SW 1271 (cell line): ENCODE measurements around the gene C10orf67.

Experiments
- DNase-seq, 2 experiments: peaks; one replicate each; lab custom pipeline; 2025; lab: John Stamatoyannopoulos, UW

C10orf67 gene

DNA sequence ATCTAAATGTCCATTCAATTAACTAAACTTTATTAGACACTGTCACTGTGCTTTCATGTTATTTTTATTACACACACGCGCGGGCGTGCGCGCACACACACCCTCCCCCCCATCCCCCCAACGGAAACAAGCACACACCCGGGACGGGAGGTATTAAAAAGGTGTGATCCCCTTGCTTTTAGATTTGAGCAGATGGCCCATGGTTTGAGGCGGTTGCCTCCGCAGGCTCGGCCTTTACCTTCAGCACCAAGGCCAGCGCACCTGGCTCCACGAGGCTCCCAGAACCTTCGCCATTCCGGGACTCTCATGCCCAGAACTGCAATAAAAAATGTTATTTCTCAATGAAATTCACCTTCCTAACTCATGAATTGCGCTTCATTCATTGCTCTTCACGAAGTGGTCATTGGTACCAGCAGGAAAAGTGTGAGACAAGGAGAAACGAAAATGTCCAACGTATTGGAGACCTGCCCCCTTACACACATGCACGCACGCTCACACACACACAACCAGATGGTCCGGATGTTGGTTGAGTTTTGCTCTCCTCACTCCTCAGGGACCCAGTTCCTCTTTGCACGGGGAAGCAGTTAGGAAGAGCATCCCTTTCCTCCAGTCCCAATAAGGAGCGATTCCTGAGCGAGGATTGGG is 173.2 kb downstream of the C10orf67 start:
- DNase-seq, result no peak

DNA sequence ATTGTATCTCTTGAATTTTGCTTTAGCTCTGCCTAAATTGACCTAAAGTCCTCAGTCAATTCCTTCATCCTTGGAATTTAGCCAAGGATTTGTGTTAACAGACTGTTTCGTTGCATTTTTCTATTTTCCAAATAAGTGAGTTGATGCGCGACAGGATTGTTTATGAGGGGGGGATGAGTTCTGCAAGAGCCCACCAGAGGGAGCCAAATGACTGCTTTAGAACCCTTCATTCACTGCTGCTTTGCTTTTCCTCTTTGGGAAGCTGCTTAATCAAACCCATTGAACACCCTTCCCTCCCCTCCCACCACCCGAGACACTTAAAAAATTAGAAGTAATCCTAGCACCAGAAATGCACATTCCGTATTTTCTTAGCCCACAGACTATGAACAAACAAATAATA is 186.2 kb downstream of the C10orf67 start:
- peak in 1 of 2 experiments; percentile 45 for DNase-seq

DNA sequence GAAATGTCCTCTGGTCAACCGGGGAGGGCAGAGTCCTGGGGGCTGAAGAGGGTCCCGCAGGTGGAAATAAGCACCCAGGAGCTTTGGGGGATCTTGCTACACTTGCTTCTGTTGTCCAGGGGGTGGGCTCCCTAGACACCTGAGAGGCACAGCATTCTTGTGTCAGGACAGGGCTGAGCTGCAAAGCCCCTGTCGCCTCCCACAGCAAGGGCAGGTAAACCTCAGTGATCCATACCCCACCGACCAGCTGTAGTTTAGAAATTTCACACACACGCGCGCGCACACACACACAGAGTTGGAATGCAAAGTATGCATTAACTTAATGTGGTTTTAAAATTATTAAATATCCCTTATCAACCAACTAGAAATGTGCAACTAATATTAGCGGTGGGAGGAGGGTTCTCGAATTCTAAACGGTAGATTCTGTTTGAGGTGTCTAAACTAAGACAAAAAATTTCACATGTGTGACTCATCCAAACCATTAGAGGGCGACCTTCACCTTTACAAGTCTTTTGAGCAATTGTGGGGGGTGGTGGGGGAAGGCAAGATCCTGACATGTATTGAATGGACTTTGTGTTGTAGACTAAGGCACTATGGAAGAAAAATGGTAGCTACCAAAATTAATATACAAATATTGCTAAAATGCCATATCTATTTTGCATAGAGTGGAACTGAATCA is 186.8 kb downstream of the C10orf67 start:
- DNase-seq, result peak in 1 of 2 experiments; percentile 17

- DNase-seq, result no peak
Observed at GRCh38 chr10:23157239-23157681, 187.3 kb downstream of the C10orf67 start.

DNA sequence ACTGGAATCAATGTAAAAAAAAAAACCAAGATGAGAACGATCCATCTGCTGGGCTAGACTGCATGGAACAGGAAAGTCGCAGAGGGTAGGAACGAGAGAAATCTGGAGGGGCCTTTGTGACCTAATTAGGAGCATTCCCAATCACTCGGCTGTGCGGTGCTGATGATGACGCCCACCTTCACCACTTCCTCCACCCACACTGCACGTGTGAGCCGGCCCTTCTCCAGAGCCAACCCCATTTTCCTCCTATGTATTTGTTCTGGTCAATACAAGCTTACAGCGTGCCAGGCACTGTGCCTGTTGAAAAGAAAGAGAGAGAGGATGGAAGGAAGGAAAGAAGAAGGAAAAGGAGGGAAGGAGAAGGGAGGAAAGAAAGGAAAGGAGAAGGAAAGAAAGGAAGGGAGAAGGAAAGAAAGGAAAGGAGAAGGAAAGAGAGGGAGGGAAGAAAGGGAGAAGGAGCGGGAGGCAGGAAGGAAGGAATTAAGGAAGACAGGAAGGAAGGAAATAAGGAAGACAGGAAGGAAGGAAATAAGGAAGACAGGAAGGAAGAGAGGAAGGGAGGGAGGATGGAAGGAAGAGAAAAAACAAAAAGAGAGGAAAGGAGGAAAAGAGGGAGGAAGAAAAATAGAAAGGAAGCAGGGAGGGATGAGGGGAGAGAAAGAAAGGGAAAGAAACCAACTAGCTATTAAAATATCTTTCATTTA is 188.0 kb downstream of the C10orf67 start:
- no peak for DNase-seq

DNA sequence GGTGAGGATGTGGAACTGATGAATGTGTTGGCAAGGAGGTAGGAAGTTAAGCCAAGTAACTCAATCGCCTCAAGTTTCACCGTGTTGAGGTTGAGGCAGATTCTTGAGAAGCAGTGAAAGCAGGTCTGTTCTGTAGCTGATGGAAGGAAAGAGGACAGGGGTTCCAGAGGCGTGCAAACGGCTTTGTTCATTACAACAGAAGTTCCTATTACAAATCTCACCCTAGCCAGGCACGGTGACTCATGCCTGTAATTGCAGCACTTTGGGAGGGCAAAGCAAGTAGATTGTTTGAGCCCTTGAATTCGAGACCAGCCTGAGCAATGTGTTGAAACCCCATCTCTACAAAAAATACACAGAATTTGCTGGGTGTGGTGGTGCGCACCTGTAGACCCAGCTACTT is 189.4 kb downstream of the C10orf67 start:
- DNase-seq, result no peak
